GM19035 (cell line): ENCODE measurements around the gene ZRANB3.
"Not testable (repeated sequence)": the region's sequence is repeated elsewhere in the genome, so short reads cannot be mapped to it uniquely, and the experiment has no call there.

Source experiments
- ATAC-seq: cut with Tn5 transposase; IDR thresholded peaks from one replicate; pipeline ENCODE4 v1.9.1; 2021; ENCODE audit not compliant: unreplicated experiment

The ZRANB3 gene

GRCh38 chr2:135530313-135531230 lies at the start of gene ZRANB3:
ZRANB3 (minus strand) TSS chr2:135531218.
- peak; percentile 68 for ATAC-seq

- no peak for ATAC-seq
Observed at GRCh38 chr2:135573620-135574019, 42.6 kb upstream of the ZRANB3 start.

GRCh38 chr2:135570884-135571283 lies 39.9 kb upstream of the ZRANB3 start:
- ATAC-seq, result no peak

- no peak for ATAC-seq
Observed at GRCh38 chr2:135563793-135564192, 32.8 kb upstream of the ZRANB3 start.

GRCh38 chr2:135561925-135562324 lies 30.9 kb upstream of the ZRANB3 start:
- ATAC-seq, result no peak

GRCh38 chr2:135557530-135557929 lies 26.5 kb upstream of the ZRANB3 start:
- no peak for ATAC-seq

- ATAC-seq, result no peak
Observed at GRCh38 chr2:135555311-135555710, 24.3 kb upstream of the ZRANB3 start.

- ATAC-seq, result no peak
Observed at GRCh38 chr2:135552887-135553286, 21.9 kb upstream of the ZRANB3 start.

- ATAC-seq, result no peak
Observed at GRCh38 chr2:135551356-135551755, 20.3 kb upstream of the ZRANB3 start.

GRCh38 chr2:135547311-135547710 lies 16.3 kb upstream of the ZRANB3 start:
- no peak for ATAC-seq

GRCh38 chr2:135546436-135546835 lies 15.4 kb upstream of the ZRANB3 start:
- ATAC-seq, result no peak

GRCh38 chr2:135533545-135533944 lies 2.5 kb upstream of the ZRANB3 start:
- ATAC-seq, result not testable (repeated sequence)

- ATAC-seq, result no peak
Observed at GRCh38 chr2:135532581-135532980, 1.6 kb upstream of the ZRANB3 start.

- ATAC-seq, result peak; percentile 78
Observed at GRCh38 chr2:135531231-135532197, 496 bp upstream of the ZRANB3 start, which contains the start of gene R3HDM1. R3HDM1 (plus strand) TSS chr2:135531484; CDS start chr2:135604846, 73,362 bp downstream.

GRCh38 chr2:135528006-135528405 lies 3.0 kb downstream of the ZRANB3 start:
- no peak for ATAC-seq

- no peak for ATAC-seq
Observed at GRCh38 chr2:135525786-135526185, 5.2 kb downstream of the ZRANB3 start.

GRCh38 chr2:135512099-135512498 lies 18.9 kb downstream of the ZRANB3 start:
- ATAC-seq, result no peak

GRCh38 chr2:135510577-135510976 lies 20.4 kb downstream of the ZRANB3 start:
- no peak for ATAC-seq

- ATAC-seq, result no peak
Observed at GRCh38 chr2:135504811-135505210, 26.2 kb downstream of the ZRANB3 start.

- ATAC-seq, result not testable (repeated sequence)
Observed at GRCh38 chr2:135498588-135498987, 32.4 kb downstream of the ZRANB3 start.

- no peak for ATAC-seq
Observed at GRCh38 chr2:135494917-135495316, 36.1 kb downstream of the ZRANB3 start.
